HL-60 (cell line): ENCODE data around the gene FAM174C.

Source experiments
- DNase-seq, 2 experiments: peaks; one replicate each; pipeline ENCODE4 v3.0.0-alpha.2; 2010 to 2020; ENCODE audit warnings: low read depth in 1 of 2, low spot score in 1 of 2
- H3K27ac ChIP-seq: fragments of 250-450 bp; sonication (Bioruptor Pico); replicated peaks from 2 replicates; pipeline ENCODE4 v1.5.1; 2020; ENCODE audit warnings: mild to moderate bottlenecking, moderate library complexity
- H3K27me3 ChIP-seq: fragments of 250-450 bp; sonication (Bioruptor Pico); 2 replicates; pipeline ENCODE4 v1.5.1; 2021; ENCODE audit warnings: mild to moderate bottlenecking, moderate library complexity; ENCODE audit not compliant: insufficient read depth, poor library complexity, severe bottlenecking
- H3K4me3 ChIP-seq: replicated peaks from 2 replicates; pipeline ENCODE4 v1.5.1; 2011; ENCODE audit warnings: mild to moderate bottlenecking, control low read depth, low read length; ENCODE audit not compliant: insufficient read depth
- GABPA ChIP-seq: IDR thresholded peaks from 2 replicates; pipeline ENCODE4 v1.6.1; 2012; ENCODE audit warnings: low read depth
- POLR2AphosphoS5 ChIP-seq: IDR thresholded peaks from 2 replicates; pipeline ENCODE4 v1.6.1; 2012; ENCODE audit warnings: low read depth
- SPI1 ChIP-seq: IDR thresholded peaks from 2 replicates; pipeline ENCODE4 v1.6.1; 2012; ENCODE audit warnings: low read depth, mild to moderate bottlenecking, borderline replicate concordance
- TF ChIP-seq, protein P1 (sequence below): IDR thresholded peaks from one replicate; pipeline ENCODE4 v1.5.1; 2011; ENCODE audit warnings: low read length, control low read depth, inconsistent platforms; ENCODE audit not compliant: insufficient read depth
- TF ChIP-seq, protein P2 (sequence below): IDR thresholded peaks from 2 replicates; pipeline ENCODE4 v1.6.1; 2012; ENCODE audit warnings: low read depth; ENCODE audit not compliant: insufficient replicate concordance

Gene FAM174C

GRCh38 chr19:1251330-1252220 is 23.8 kb upstream of the FAM174C start:
- peak overlapping the region; percentile 89 for H3K4me3 ChIP-seq
- peak; percentile 69 for TF ChIP-seq POLR2AphosphoS5
- TF ChIP-seq, protein P1, sequence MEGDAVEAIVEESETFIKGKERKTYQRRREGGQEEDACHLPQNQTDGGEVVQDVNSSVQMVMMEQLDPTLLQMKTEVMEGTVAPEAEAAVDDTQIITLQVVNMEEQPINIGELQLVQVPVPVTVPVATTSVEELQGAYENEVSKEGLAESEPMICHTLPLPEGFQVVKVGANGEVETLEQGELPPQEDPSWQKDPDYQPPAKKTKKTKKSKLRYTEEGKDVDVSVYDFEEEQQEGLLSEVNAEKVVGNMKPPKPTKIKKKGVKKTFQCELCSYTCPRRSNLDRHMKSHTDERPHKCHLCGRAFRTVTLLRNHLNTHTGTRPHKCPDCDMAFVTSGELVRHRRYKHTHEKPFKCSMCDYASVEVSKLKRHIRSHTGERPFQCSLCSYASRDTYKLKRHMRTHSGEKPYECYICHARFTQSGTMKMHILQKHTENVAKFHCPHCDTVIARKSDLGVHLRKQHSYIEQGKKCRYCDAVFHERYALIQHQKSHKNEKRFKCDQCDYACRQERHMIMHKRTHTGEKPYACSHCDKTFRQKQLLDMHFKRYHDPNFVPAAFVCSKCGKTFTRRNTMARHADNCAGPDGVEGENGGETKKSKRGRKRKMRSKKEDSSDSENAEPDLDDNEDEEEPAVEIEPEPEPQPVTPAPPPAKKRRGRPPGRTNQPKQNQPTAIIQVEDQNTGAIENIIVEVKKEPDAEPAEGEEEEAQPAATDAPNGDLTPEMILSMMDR: no peak
- TF ChIP-seq GABPA: no peak
- TF ChIP-seq SPI1: peak; percentile 45; the same call in 1 of the 2 replicates
- TF ChIP-seq, protein P2, sequence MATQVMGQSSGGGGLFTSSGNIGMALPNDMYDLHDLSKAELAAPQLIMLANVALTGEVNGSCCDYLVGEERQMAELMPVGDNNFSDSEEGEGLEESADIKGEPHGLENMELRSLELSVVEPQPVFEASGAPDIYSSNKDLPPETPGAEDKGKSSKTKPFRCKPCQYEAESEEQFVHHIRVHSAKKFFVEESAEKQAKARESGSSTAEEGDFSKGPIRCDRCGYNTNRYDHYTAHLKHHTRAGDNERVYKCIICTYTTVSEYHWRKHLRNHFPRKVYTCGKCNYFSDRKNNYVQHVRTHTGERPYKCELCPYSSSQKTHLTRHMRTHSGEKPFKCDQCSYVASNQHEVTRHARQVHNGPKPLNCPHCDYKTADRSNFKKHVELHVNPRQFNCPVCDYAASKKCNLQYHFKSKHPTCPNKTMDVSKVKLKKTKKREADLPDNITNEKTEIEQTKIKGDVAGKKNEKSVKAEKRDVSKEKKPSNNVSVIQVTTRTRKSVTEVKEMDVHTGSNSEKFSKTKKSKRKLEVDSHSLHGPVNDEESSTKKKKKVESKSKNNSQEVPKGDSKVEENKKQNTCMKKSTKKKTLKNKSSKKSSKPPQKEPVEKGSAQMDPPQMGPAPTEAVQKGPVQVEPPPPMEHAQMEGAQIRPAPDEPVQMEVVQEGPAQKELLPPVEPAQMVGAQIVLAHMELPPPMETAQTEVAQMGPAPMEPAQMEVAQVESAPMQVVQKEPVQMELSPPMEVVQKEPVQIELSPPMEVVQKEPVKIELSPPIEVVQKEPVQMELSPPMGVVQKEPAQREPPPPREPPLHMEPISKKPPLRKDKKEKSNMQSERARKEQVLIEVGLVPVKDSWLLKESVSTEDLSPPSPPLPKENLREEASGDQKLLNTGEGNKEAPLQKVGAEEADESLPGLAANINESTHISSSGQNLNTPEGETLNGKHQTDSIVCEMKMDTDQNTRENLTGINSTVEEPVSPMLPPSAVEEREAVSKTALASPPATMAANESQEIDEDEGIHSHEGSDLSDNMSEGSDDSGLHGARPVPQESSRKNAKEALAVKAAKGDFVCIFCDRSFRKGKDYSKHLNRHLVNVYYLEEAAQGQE: no peak
- peak; percentile 83 to 92 for DNase-seq
- peak overlapping the region; percentile 98 for H3K27ac ChIP-seq
- H3K27me3 ChIP-seq: no peaks in the 10 kb centered on the region

DNA sequence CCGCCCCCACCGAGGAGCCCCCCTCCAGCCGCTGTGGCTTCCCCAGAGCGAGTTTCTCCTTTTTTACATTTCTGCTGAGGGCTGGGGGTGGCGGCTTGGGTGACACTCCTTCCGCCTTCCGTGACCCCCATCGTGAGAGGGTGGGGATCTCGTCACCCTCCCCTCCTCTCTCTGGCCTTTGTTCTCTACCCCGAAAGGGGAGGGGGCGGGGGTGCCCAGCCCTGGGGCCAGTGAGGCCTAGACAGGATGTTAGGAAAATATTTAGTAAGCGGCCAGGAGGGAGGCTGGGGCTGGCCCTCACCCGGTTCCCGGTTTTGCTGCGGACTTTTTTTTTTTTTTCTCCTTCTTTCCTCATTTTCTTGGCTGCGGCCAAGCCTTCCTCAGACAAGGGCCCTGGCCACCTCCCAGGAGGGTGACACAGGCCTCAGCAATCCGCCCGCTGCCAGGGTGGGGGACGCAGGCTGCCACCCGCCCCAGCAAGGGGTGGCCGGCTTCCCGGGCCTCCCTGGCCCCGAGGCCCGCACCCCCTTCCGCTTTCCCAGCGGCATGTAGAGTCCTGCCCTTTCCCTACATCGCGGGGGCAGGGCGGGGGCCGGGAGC is 23.0 kb upstream of the FAM174C start:
- H3K27me3 ChIP-seq: no peaks in the 10 kb centered on the region
- peak; percentile 65; the same call in 1 of the 2 replicates for TF ChIP-seq SPI1
- TF ChIP-seq, protein P1: no peak
- peak overlapping the region; percentile 89 for H3K4me3 ChIP-seq
- H3K27ac ChIP-seq: peak overlapping the region; percentile 98
- DNase-seq: peak; percentile 84 to 99

- TF ChIP-seq, protein P1: no peak
- peak; percentile 89 for TF ChIP-seq SPI1
- peak; percentile 34; the same call in 1 of the 2 replicates for TF ChIP-seq GABPA
- peak; percentile 34; the same call in 1 of the 2 replicates for TF ChIP-seq POLR2AphosphoS5
- TF ChIP-seq, protein P2: peak; percentile 17
- DNase-seq: peak; percentile 95 to 99
- peak overlapping the region; percentile 98 for H3K27ac ChIP-seq
- peak overlapping the region; percentile 89 for H3K4me3 ChIP-seq
- H3K27me3 ChIP-seq: no peaks in the 10 kb centered on the region
Observed at GRCh38 chr19:1252821-1253513, 22.4 kb upstream of the FAM174C start.
